Mucosa of rectum (tissue), 2 donors: Measurements from ENCODE around the gene AKR1C8.
"Not testable (repeated sequence)": the region's sequence is repeated elsewhere in the genome, so short reads cannot be mapped to it uniquely, and the experiment has no call there.

ENCODE experiments used
- H3K27ac ChIP-seq, 2 donors: one replicate each; pipeline ENCODE4 v1.7.0; 2013; ENCODE audit warnings: inconsistent platforms in 2 of 2, low read depth in 2 of 2, low read length in 2 of 2
- H3K27me3 ChIP-seq, 2 donors: one replicate each; pipeline ENCODE4 v1.7.0; 2013; ENCODE audit warnings: low read length in 2 of 2; ENCODE audit not compliant: control insufficient read depth in 2 of 2, insufficient read depth in 2 of 2
- H3K36me3 ChIP-seq, 2 donors: one replicate each; pipeline ENCODE4 v1.7.0; 2013; ENCODE audit warnings: low read length in 2 of 2; ENCODE audit not compliant: control insufficient read depth in 2 of 2, insufficient read depth in 2 of 2
- H3K4me1 ChIP-seq, 2 donors: one replicate each; pipeline ENCODE4 v1.7.0; 2013; ENCODE audit warnings: low read length in 2 of 2, mild to moderate bottlenecking in 1 of 2; ENCODE audit not compliant: control insufficient read depth in 2 of 2, insufficient read depth in 2 of 2
- H3K4me3 ChIP-seq, 2 donors: one replicate each; pipeline ENCODE4 v1.7.0; 2013; ENCODE audit warnings: low read length in 2 of 2
- H3K9ac ChIP-seq, 2 donors: one replicate each; pipeline ENCODE4 v1.7.0; 2013; ENCODE audit warnings: low read length in 2 of 2, low read depth in 1 of 2, mild to moderate bottlenecking in 1 of 2
- H3K9me3 ChIP-seq, 2 donors: one replicate each; pipeline ENCODE4 v1.7.0; 2013; ENCODE audit warnings: low read length in 2 of 2; ENCODE audit not compliant: control insufficient read depth in 2 of 2
- donor health status: healthy.
- donor health status: Normal muscosa, but diverticular disease.

AKR1C8 gene

GRCh38 chr10:5206799-5207198 is 21.8 kb upstream of the AKR1C8 start:
- H3K9me3 ChIP-seq: no peaks in the 10 kb centered on the region
- no peak overlapping the region for H3K27ac ChIP-seq
- H3K27me3 ChIP-seq: no peaks in the 10 kb centered on the region
- no peak overlapping the region for H3K4me3 ChIP-seq
- H3K36me3 ChIP-seq: no peaks in the 10 kb centered on the region
- no peaks in the 10 kb centered on the region for H3K4me1 ChIP-seq
- H3K9ac ChIP-seq: no peak overlapping the region

GRCh38 chr10:5199398-5199797 is 14.4 kb upstream of the AKR1C8 start:
- Histone ChIP-seq H3K4me3 (no peak overlapping the region), H3K9me3 (no peaks in the 10 kb centered on the region), H3K27ac (no peak overlapping the region), H3K27me3 (no peaks in the 10 kb centered on the region), H3K9ac (no peak overlapping the region), H3K4me1 (no peaks in the 10 kb centered on the region), H3K36me3 (no peaks in the 10 kb centered on the region)

GRCh38 chr10:5198386-5198785 is 13.4 kb upstream of the AKR1C8 start:
- H3K4me1 ChIP-seq: no peaks in the 10 kb centered on the region
- H3K27me3 ChIP-seq: no peaks in the 10 kb centered on the region
- H3K27ac ChIP-seq: no peak overlapping the region
- H3K36me3 ChIP-seq: no peaks in the 10 kb centered on the region
- no peak overlapping the region for H3K9ac ChIP-seq
- no peaks in the 10 kb centered on the region for H3K9me3 ChIP-seq
- H3K4me3 ChIP-seq: no peak overlapping the region

- Histone ChIP-seq H3K27ac (no peak within 1 kb of the TSS), H3K4me3 (no peak within 1 kb of the TSS), H3K9me3 (no peaks in the 10 kb centered on the region), H3K9ac (no peak within 1 kb of the TSS), H3K27me3 (no peaks in the 10 kb centered on the region), H3K4me1 (no peaks in the 10 kb centered on the region), H3K36me3 (no peaks in the 10 kb centered on the region)
These were observed 11.8 kb upstream of the AKR1C8 start, which contains the start of gene AKR1C4 for GRCh38 chr10:5196702-5197113. TSS of gene AKR1C4 (plus strand) at chr10:5196837. CDS start at chr10:5196868, 31 bp downstream.

- no peak overlapping the region for H3K4me3 ChIP-seq
- H3K9ac ChIP-seq: no peak overlapping the region
- no peaks in the 10 kb centered on the region for H3K4me1 ChIP-seq
- no peaks in the 10 kb centered on the region for H3K27me3 ChIP-seq
- no peaks in the 10 kb centered on the region for H3K36me3 ChIP-seq
- H3K9me3 ChIP-seq: no peaks in the 10 kb centered on the region
- no peak overlapping the region for H3K27ac ChIP-seq
These were observed 10.9 kb upstream of the AKR1C8 start for GRCh38 chr10:5195727-5196374.

- Histone ChIP-seq H3K9me3 (no peaks in the 10 kb centered on the region), H3K27me3 (no peaks in the 10 kb centered on the region), H3K9ac (no peak overlapping the region), H3K4me1 (no peaks in the 10 kb centered on the region), H3K4me3 (no peak overlapping the region), H3K36me3 (no peaks in the 10 kb centered on the region), H3K27ac (no peak overlapping the region)
These were observed 9.5 kb upstream of the AKR1C8 start for GRCh38 chr10:5194431-5194830.

- H3K4me3 ChIP-seq: no peak overlapping the region
- H3K27me3 ChIP-seq: no peaks in the 10 kb centered on the region
- no peak overlapping the region for H3K27ac ChIP-seq
- no peaks in the 10 kb centered on the region for H3K4me1 ChIP-seq
- H3K9ac ChIP-seq: no peak overlapping the region
- no peaks in the 10 kb centered on the region for H3K9me3 ChIP-seq
- H3K36me3 ChIP-seq: no peaks in the 10 kb centered on the region
These were observed 3.4 kb upstream of the AKR1C8 start for GRCh38 chr10:5188358-5188757.

GRCh38 chr10:5187867-5188266 is 2.9 kb upstream of the AKR1C8 start:
- no peak overlapping the region for H3K4me3 ChIP-seq
- no peaks in the 10 kb centered on the region for H3K27me3 ChIP-seq
- H3K36me3 ChIP-seq: no peaks in the 10 kb centered on the region
- no peaks in the 10 kb centered on the region for H3K9me3 ChIP-seq
- H3K27ac ChIP-seq: no peak overlapping the region
- no peak overlapping the region for H3K9ac ChIP-seq
- H3K4me1 ChIP-seq: no peaks in the 10 kb centered on the region

GRCh38 chr10:5183923-5184322 is 1.0 kb downstream of the AKR1C8 start:
- Histone ChIP-seq H3K4me1 (no peaks in the 10 kb centered on the region), H3K9ac (no peak overlapping the region), H3K36me3 (no peaks in the 10 kb centered on the region), H3K27me3 (no peaks in the 10 kb centered on the region), H3K4me3 (no peak overlapping the region), H3K9me3 (no peaks in the 10 kb centered on the region), H3K27ac (no peak overlapping the region)

GRCh38 chr10:5180503-5180902 is 4.4 kb downstream of the AKR1C8 start:
- not testable (repeated sequence) for H3K36me3 ChIP-seq, H3K4me1 ChIP-seq, H3K9ac ChIP-seq, H3K27me3 ChIP-seq, H3K9me3 ChIP-seq, H3K4me3 ChIP-seq, H3K27ac ChIP-seq

- not testable (repeated sequence) for H3K9me3 ChIP-seq, H3K27ac ChIP-seq, H3K9ac ChIP-seq, H3K4me3 ChIP-seq, H3K27me3 ChIP-seq, H3K36me3 ChIP-seq, H3K4me1 ChIP-seq
These were observed 9.4 kb downstream of the AKR1C8 start for GRCh38 chr10:5175581-5175980.
